Neural cell (in vitro differentiated cells): ENCODE measurements around the gene SLC26A9. TPM values are rescaled to one million over a fixed set of nuclear protein-coding genes. Genes with fewer than 3 reads are reported as not detected.

Experiments
- H2AFZ ChIP-seq: fragments of 200-600, 300-800 bp; sonication (generic), shearing (Covaris generic); 2 replicates; pipeline ENCODE4 v1.6.0; 2014; ENCODE audit warnings: low read depth, mild to moderate bottlenecking, antibody characterized with exemption, low read length, moderate library complexity
- H3F3A ChIP-seq: fragments of 200-600 bp; shearing (Covaris generic); 2 replicates; pipeline ENCODE4 v1.6.1; 2016; ENCODE audit warnings: mild to moderate bottlenecking, moderate library complexity, mixed read lengths, antibody characterized with exemption, low read length; ENCODE audit not compliant: insufficient read depth, poor library complexity, severe bottlenecking
- H3K27ac ChIP-seq: fragments of 200-600, 300-800 bp; sonication (generic), shearing (Covaris generic); 2 replicates; pipeline ENCODE4 v1.5.1; 2014; ENCODE audit warnings: mild to moderate bottlenecking, low read length, moderate library complexity
- H3K27me3 ChIP-seq: fragments of 300-800, 200-600 bp; sonication (generic), shearing (Covaris generic); 2 replicates; pipeline ENCODE4 v1.6.0; 2014; ENCODE audit warnings: mild to moderate bottlenecking, low read depth, low read length, moderate library complexity; ENCODE audit not compliant: insufficient read depth
- H3K36me3 ChIP-seq: fragments of 300-800, 200-600 bp; sonication (generic), shearing (Covaris generic); 2 replicates; pipeline ENCODE4 v1.5.1; 2014; ENCODE audit warnings: mild to moderate bottlenecking, antibody characterized with exemption, low read length, moderate library complexity; ENCODE audit not compliant: insufficient read depth
- H3K4me2 ChIP-seq: fragments of 300-800, 200-600 bp; sonication (generic), shearing (Covaris generic); 2 replicates; pipeline ENCODE4 v1.6.0; 2014; ENCODE audit warnings: mild to moderate bottlenecking, low read length
- H3K4me3 ChIP-seq: fragments of 300-800, 200-600 bp; sonication (generic), shearing (Covaris generic); 2 replicates; pipeline ENCODE4 v1.5.1; 2014; ENCODE audit warnings: mild to moderate bottlenecking, low read length, moderate library complexity
- H3K79me2 ChIP-seq: fragments of 200-600 bp; shearing (Covaris generic); replicated peaks from 2 replicates; pipeline ENCODE4 v1.6.0; 2014; ENCODE audit warnings: mild to moderate bottlenecking, low read length, moderate library complexity; ENCODE audit not compliant: insufficient read depth
- H3K9ac ChIP-seq: fragments of 300-800, 200-600 bp; sonication (generic), shearing (Covaris generic); 2 replicates; pipeline ENCODE4 v1.6.1; 2016; ENCODE audit warnings: mild to moderate bottlenecking, low read length, mixed read lengths
- H3K9me2 ChIP-seq: fragments of 200-600 bp; shearing (Covaris generic); 2 replicates; pipeline ENCODE4 v1.6.1; 2016; ENCODE audit warnings: mild to moderate bottlenecking, low read length, mixed read lengths; ENCODE audit not compliant: insufficient read depth
- H3K9me3 ChIP-seq: fragments of 200-600, 300-800 bp; sonication (generic), shearing (Covaris generic); 2 replicates; pipeline ENCODE4 v1.6.1; 2016; ENCODE audit warnings: mild to moderate bottlenecking, mixed run types, low read length, moderate library complexity, mixed read lengths
- H4K20me1 ChIP-seq: fragments of 200-600 bp; shearing (Covaris generic); 2 replicates; pipeline ENCODE4 v1.6.1; 2016; ENCODE audit warnings: mild to moderate bottlenecking, mixed run types; ENCODE audit not compliant: insufficient read depth
- EP300 ChIP-seq: fragments of 450-650 bp; conservative IDR thresholded peaks from 2 replicates; pipeline ENCODE4 v1.6.1; 2014; ENCODE audit warnings: antibody characterized with exemption, mild to moderate bottlenecking, moderate library complexity; ENCODE audit not compliant: poor library complexity, severe bottlenecking
- EZH2 ChIP-seq: fragments of 200-600, 300-800 bp; shearing (Covaris generic), sonication (generic); IDR thresholded peaks from 2 replicates; pipeline ENCODE4 v1.6.1; 2014; ENCODE audit warnings: antibody characterized with exemption, low read length, borderline replicate concordance, mild to moderate bottlenecking; ENCODE audit not compliant: insufficient read depth, poor library complexity, severe bottlenecking
- MXI1 ChIP-seq: fragments of 450-650 bp; conservative IDR thresholded peaks from 2 replicates; pipeline ENCODE4 v1.6.1; 2014; ENCODE audit warnings: antibody characterized with exemption, mild to moderate bottlenecking; ENCODE audit not compliant: poor library complexity, severe bottlenecking
- POLR2AphosphoS5 ChIP-seq: IDR thresholded peaks from 2 replicates; pipeline ENCODE4 v1.6.1; 2012
- RAD21 ChIP-seq: fragments of 450-650 bp; conservative IDR thresholded peaks from 2 replicates; pipeline ENCODE4 v1.6.1; 2014; ENCODE audit warnings: antibody characterized with exemption, mild to moderate bottlenecking, moderate library complexity
- SMC3 ChIP-seq: fragments of 450-650 bp; conservative IDR thresholded peaks from 2 replicates; pipeline ENCODE4 v1.6.1; 2014; ENCODE audit warnings: antibody characterized with exemption, mild to moderate bottlenecking, moderate library complexity; ENCODE audit not compliant: poor library complexity
- TAF1 ChIP-seq: IDR thresholded peaks from 2 replicates; pipeline ENCODE4 v1.6.1; 2012; ENCODE audit warnings: low read depth
- polyA plus RNA-seq: library from polyadenylated mRNA; depleted of rRNA; stranded (reverse); fragments of >200 nt; gene quantifications from 2 replicates; pipeline ENCODE4 v1.2.3, GENCODE V29; 2014
- TF ChIP-seq, protein P1 (sequence below): fragments of 450-650 bp; IDR thresholded peaks from 2 replicates; pipeline ENCODE4 v1.5.1; 2014; ENCODE audit warnings: antibody characterized with exemption, mild to moderate bottlenecking, moderate library complexity; ENCODE audit not compliant: poor library complexity, severe bottlenecking
- TF ChIP-seq, protein P2 (sequence below): IDR thresholded peaks from 2 replicates; pipeline ENCODE4 v1.6.1; 2012; ENCODE audit warnings: borderline replicate concordance

Gene SLC26A9
- polyA plus RNA-seq, 1 donor from 2014 or later = not detected

DNA sequence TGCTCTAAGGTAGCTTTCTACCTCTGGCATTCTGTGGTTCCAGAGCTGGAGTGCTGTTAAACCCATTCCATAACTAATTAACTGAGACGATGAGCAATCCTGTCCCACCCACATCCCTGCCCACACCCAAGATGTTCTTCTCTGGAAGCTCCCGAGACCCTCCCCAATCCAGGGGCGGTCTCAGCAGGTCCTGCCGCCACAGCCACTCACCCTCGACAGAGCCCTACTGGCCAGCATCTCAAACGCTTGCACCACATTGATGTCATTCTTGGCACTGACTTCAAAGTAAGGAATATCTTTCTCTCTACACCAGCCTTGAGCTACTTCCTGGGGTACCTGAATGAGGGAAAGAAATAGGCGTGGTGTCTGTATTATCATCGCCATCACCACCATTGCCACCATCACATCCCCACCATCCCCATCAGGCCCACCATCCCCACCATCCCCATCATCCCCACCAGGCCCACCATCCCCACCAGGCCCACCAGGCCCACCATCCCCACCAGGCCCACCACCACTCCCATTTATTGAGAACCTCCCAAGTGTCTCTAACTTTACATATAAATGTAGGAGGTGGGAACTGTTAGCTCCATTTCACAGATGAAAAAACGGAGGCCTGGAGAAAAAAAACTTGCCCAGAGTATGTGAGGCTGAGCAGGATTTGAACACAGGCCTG, 42.2 kb upstream of the SLC26A9 start:
- no peak overlapping the region for H3K27ac ChIP-seq

DNA sequence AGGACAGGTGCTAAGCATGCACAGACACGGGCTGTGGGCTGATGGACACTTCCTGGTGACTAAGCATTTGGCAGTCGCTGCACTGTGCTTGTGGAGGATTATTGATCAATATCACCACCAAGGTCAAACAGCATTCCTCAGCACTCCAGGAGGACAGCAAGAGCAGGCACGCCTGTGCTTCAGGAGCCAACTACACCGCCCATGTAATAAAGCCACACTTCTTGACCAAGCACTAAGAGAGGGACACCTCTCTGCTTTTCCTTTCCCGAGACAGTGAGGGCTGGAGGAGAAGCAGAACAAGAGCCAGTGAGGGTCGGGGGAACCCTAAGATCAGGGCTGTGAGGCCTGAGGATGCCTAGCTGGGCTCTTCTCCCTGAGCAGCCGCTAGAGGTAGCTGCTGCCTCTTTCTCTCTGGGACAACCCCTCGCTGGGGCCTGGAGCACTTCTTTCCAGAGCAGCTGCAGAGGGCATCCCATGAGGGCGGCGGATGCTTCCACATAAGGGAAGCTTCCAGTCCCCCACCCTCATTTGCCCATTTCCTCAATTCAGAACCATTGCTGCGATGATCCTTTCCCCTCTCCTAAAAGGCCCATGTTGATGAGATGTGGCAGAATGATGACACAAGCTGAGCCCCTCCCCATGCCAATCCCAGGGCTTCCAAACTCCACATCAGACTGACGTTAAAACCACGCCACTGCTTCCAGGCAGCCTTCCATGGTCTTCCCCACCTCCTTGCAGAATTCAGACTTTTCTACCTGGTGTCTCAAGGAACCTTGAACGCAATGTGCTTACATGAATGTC, 40.9 kb upstream of the SLC26A9 start:
- Histone ChIP-seq H3K79me2 (no peaks in the 10 kb centered on the region), H3K4me2 (no peak overlapping the region), H3F3A (no peaks in the 10 kb centered on the region), H3K36me3 (no peaks in the 10 kb centered on the region), H4K20me1 (no peaks in the 10 kb centered on the region), H3K9me2 (no peaks in the 10 kb centered on the region), H3K27ac (no peak overlapping the region), H3K27me3 (no peaks in the 10 kb centered on the region), H2AFZ (no peak overlapping the region), H3K9me3 (no peaks in the 10 kb centered on the region), H3K4me3 (no peak overlapping the region), H3K9ac (no peak overlapping the region)
- TF ChIP-seq POLR2AphosphoS5 (no peak), RAD21 (peak; percentile 41)
- TF ChIP-seq, protein P1, sequence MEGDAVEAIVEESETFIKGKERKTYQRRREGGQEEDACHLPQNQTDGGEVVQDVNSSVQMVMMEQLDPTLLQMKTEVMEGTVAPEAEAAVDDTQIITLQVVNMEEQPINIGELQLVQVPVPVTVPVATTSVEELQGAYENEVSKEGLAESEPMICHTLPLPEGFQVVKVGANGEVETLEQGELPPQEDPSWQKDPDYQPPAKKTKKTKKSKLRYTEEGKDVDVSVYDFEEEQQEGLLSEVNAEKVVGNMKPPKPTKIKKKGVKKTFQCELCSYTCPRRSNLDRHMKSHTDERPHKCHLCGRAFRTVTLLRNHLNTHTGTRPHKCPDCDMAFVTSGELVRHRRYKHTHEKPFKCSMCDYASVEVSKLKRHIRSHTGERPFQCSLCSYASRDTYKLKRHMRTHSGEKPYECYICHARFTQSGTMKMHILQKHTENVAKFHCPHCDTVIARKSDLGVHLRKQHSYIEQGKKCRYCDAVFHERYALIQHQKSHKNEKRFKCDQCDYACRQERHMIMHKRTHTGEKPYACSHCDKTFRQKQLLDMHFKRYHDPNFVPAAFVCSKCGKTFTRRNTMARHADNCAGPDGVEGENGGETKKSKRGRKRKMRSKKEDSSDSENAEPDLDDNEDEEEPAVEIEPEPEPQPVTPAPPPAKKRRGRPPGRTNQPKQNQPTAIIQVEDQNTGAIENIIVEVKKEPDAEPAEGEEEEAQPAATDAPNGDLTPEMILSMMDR = peak; percentile 56

More for the DNA sequence above, 42.2 kb upstream of the SLC26A9 start:
- Histone ChIP-seq H3K4me3 (no peak overlapping the region), H3K79me2 (no peaks in the 10 kb centered on the region), H3F3A (no peaks in the 10 kb centered on the region), H3K9ac (no peak overlapping the region), H4K20me1 (no peaks in the 10 kb centered on the region), H3K4me2 (no peak overlapping the region), H3K36me3 (no peaks in the 10 kb centered on the region), H3K27me3 (no peaks in the 10 kb centered on the region), H3K9me3 (no peaks in the 10 kb centered on the region), H2AFZ (no peak overlapping the region), H3K9me2 (no peaks in the 10 kb centered on the region)
- TF ChIP-seq EP300 = no peak
- TF ChIP-seq, protein P1 = no peak
- no peak for TF ChIP-seq MXI1
- no peak for TF ChIP-seq TAF1
- TF ChIP-seq RAD21 = no peak
- TF ChIP-seq SMC3 = no peak
- TF ChIP-seq POLR2AphosphoS5 = no peak
- TF ChIP-seq, protein P2, sequence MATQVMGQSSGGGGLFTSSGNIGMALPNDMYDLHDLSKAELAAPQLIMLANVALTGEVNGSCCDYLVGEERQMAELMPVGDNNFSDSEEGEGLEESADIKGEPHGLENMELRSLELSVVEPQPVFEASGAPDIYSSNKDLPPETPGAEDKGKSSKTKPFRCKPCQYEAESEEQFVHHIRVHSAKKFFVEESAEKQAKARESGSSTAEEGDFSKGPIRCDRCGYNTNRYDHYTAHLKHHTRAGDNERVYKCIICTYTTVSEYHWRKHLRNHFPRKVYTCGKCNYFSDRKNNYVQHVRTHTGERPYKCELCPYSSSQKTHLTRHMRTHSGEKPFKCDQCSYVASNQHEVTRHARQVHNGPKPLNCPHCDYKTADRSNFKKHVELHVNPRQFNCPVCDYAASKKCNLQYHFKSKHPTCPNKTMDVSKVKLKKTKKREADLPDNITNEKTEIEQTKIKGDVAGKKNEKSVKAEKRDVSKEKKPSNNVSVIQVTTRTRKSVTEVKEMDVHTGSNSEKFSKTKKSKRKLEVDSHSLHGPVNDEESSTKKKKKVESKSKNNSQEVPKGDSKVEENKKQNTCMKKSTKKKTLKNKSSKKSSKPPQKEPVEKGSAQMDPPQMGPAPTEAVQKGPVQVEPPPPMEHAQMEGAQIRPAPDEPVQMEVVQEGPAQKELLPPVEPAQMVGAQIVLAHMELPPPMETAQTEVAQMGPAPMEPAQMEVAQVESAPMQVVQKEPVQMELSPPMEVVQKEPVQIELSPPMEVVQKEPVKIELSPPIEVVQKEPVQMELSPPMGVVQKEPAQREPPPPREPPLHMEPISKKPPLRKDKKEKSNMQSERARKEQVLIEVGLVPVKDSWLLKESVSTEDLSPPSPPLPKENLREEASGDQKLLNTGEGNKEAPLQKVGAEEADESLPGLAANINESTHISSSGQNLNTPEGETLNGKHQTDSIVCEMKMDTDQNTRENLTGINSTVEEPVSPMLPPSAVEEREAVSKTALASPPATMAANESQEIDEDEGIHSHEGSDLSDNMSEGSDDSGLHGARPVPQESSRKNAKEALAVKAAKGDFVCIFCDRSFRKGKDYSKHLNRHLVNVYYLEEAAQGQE = no peak
- no peak for TF ChIP-seq EZH2
